Mesothelial cell of epicardium (in vitro differentiated cells): ENCODE measurements around the gene NEUROG1. TPM values are rescaled to one million over a fixed set of nuclear protein-coding genes. Genes with fewer than 3 reads are reported as not detected.
A peak's percentile ranks its signal among the peaks of the same experiment; 100 is the strongest.

Experiments
- DNase-seq, 2 experiments: peaks; one replicate each; pipeline ENCODE4 v3.0.0; 2021; ENCODE audit warnings: low spot score in 2 of 2; ENCODE audit not compliant: unreplicated experiment in 2 of 2
- H3K27ac Mint-ChIP-seq: 2 replicates; pipeline ENCODE4 v1.8.0; 2021; ENCODE audit warnings: mixed read lengths
- H3K27me3 Mint-ChIP-seq: 2 replicates; pipeline ENCODE4 v1.8.0; 2021; ENCODE audit warnings: low read depth, mixed read lengths
- H3K36me3 Mint-ChIP-seq: 2 replicates; pipeline ENCODE4 v1.8.0; 2021; ENCODE audit warnings: mixed read lengths
- H3K4me1 Mint-ChIP-seq: 2 replicates; pipeline ENCODE4 v1.8.0; 2021; ENCODE audit warnings: mixed read lengths
- H3K4me3 Mint-ChIP-seq: 2 replicates; pipeline ENCODE4 v1.8.0; 2021; ENCODE audit warnings: mild to moderate bottlenecking, moderate library complexity, mixed read lengths
- H3K9me3 Mint-ChIP-seq: 2 replicates; pipeline ENCODE4 v1.8.0; 2021; ENCODE audit warnings: mixed read lengths
- CTCF ChIP-seq: fragments of 200-600 bp; sonication (generic); IDR thresholded peaks from one replicate; pipeline ENCODE4 v1.5.0; 2021; ENCODE audit warnings: antibody characterized with exemption; ENCODE audit not compliant: unreplicated experiment
- total RNA-seq: library from RNA; stranded (reverse); gene quantifications from 3 replicates; pipeline ENCODE4 v1.2.1, GENCODE V29; 2021

The NEUROG1 gene
- total RNA-seq, 1 donor from 2014 or later: not detected

GRCh38 chr5:135491552-135492318 lies 44.0 kb downstream of the NEUROG1 start:
- H3K4me1 Mint-ChIP-seq: peaks cover 33% of the 10 kb centered on the region
- no peaks in the 10 kb centered on the region for H3K9me3 Mint-ChIP-seq
- H3K36me3 Mint-ChIP-seq: no peaks in the 10 kb centered on the region
- peaks cover 95% of the 10 kb centered on the region for H3K27me3 Mint-ChIP-seq
- H3K4me3 Mint-ChIP-seq: no peak overlapping the region
- no peak overlapping the region for H3K27ac Mint-ChIP-seq
- no peak for TF ChIP-seq CTCF
- no peak for DNase-seq

DNA sequence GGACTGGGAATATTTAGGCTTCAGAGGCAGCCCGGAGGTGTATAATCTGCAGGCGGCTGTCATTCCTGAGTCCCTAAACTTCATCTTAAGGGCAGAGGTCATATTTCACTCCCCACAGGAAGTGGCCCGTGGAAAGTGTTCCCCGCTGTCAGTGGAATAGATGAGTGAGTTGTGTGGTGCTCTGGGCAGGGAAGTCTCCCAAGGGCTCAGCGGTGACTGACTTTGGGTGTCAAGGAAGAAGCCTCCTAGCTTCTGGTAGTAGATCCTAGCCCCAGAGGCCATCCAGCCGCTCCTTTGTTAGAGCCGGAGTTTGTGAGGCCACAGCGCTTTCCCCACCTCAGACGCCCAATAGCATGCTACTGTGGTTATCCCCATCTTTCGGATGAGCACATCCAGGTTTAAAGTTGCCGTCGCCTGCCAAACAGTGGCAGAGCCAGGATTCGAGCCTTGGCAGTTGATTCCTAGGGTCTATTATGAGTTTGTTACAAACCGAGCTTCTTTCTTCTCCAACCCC lies 44.7 kb downstream of the NEUROG1 start:
- Mint-ChIP-seq H3K9me3 (no peaks in the 10 kb centered on the region), H3K4me3 (no peak overlapping the region), H3K36me3 (no peaks in the 10 kb centered on the region), H3K27me3 (peaks cover 99% of the 10 kb centered on the region), H3K4me1 (peaks cover 33% of the 10 kb centered on the region), H3K27ac (no peak overlapping the region)
- no peak for TF ChIP-seq CTCF
- DNase-seq: no peak

DNA sequence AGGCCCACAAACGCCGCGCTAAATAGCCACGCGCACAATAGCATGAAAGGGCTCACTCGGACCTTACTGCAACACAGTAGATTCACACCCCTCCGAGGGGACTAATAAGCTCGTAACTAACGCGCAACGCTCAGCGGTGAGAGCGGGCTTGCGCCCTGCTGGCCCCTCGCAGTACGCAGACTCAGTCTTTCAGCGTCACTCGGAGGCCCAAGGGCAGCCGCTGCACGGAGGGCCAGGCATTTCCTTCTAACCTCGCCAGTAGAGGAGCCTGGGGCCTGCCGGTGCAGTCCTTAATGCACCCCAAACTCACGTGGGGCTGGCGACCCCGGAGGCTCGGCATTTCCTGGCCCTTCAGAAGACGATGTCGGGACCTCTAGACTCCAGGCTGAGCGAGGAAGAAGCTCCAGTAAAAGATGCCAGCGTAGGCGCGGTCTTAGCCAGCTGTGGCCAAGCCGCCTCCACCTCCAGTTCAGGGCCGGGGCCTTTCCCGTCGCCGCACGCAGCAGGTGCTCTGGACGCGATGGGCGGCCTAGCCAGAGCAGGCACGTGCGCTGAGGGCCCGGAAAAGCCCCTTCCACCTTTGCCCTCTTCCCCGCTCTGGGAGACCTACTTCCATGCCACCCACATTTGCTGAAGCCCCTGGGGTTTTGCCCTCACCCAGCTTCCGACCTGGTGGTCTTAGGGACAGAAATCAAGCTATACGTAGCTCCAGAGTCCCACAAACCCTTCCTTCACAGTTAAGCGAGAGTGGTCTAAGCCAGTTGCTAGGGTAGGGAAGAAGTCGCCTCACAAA lies 45.3 kb downstream of the NEUROG1 start:
- H3K27me3 Mint-ChIP-seq: peaks cover 100% of the 10 kb centered on the region
- H3K4me3 Mint-ChIP-seq: peak overlapping the region; percentile 74
- DNase-seq: no peak
- H3K4me1 Mint-ChIP-seq: peaks cover 33% of the 10 kb centered on the region
- no peaks in the 10 kb centered on the region for H3K36me3 Mint-ChIP-seq
- H3K9me3 Mint-ChIP-seq: no peaks in the 10 kb centered on the region
- no peak for TF ChIP-seq CTCF
- no peak overlapping the region for H3K27ac Mint-ChIP-seq

DNA sequence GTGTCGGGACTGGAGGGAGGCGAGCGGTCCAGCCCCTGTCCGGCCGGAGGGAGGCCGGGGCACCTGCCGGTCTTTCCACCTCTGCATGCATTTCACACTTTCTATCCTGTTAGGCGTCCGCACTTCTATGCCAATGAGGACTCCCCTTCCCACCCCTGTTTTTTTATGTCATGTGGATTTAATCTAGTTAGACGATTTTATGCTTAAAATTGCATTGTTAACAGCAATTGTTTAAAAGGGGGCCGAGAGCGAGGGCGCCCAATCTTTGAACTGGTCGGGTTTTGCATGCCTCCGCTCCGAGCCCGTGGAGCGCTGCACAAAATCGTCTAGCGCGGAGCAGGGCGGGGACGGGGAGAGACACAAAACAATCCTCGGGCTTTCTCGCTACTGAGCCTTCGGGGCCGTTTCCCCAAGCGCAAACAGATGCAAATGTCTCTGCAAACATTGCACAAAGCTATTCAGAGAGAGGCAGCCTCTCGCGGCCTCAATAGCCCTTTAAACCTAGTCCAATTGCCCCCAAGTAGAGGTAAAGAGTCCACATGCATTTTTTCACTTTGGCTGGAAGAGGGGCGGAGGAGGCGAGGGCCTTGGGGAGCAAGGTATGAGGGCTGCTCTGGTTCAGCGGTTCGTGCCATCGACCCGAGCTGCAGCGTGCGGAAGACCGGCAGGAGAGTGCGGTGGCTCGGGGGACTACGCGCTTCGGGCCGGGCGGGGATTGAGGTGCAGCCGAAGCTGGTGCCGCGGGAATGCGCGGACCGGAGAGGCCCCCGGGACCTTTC lies 46.1 kb downstream of the NEUROG1 start:
- H3K36me3 Mint-ChIP-seq: no peaks in the 10 kb centered on the region
- H3K27me3 Mint-ChIP-seq: peaks cover 99% of the 10 kb centered on the region
- TF ChIP-seq CTCF: no peak
- peak in 1 of 2 experiments; percentile 54 for DNase-seq
- peak overlapping the region; percentile 74 for H3K4me3 Mint-ChIP-seq
- no peaks in the 10 kb centered on the region for H3K9me3 Mint-ChIP-seq
- peaks cover 33% of the 10 kb centered on the region for H3K4me1 Mint-ChIP-seq
- no peak overlapping the region for H3K27ac Mint-ChIP-seq

- no peak for TF ChIP-seq CTCF
- H3K4me3 Mint-ChIP-seq: peak overlapping the region; percentile 74
- no peak overlapping the region for H3K27ac Mint-ChIP-seq
- H3K9me3 Mint-ChIP-seq: no peaks in the 10 kb centered on the region
- peaks cover 96% of the 10 kb centered on the region for H3K27me3 Mint-ChIP-seq
- peak in 1 of 2 experiments; percentile 65 for DNase-seq
- no peaks in the 10 kb centered on the region for H3K36me3 Mint-ChIP-seq
- peaks cover 33% of the 10 kb centered on the region for H3K4me1 Mint-ChIP-seq
Observed at GRCh38 chr5:135488727-135489465, 46.9 kb downstream of the NEUROG1 start.
